Globus pallidus (tissue), 1 donor: ENCODE data around the gene NEUROD2.
"Not testable (repeated sequence)": the region's sequence is repeated elsewhere in the genome, so short reads cannot be mapped to it uniquely, and the experiment has no call there.

ENCODE experiments used
- DNase-seq: peaks from one replicate; pipeline ENCODE4 v3.0.0-alpha.2; 2015; ENCODE audit warnings: low spot score

Gene NEUROD2

GRCh38 chr17:39601758-39602532 is 5.8 kb downstream of the NEUROD2 start:
- no peak for DNase-seq

- no peak for DNase-seq
Observed at GRCh38 chr17:39600997-39601597, 6.6 kb downstream of the NEUROD2 start.

- DNase-seq, result no peak
Observed at GRCh38 chr17:39600288-39600996, 7.3 kb downstream of the NEUROD2 start.

GRCh38 chr17:39599665-39600231 is 8.0 kb downstream of the NEUROD2 start:
- no peak for DNase-seq

GRCh38 chr17:39599004-39599664 is 8.6 kb downstream of the NEUROD2 start:
- DNase-seq, result no peak

GRCh38 chr17:39598630-39599003 is 9.1 kb downstream of the NEUROD2 start:
- DNase-seq, result no peak

GRCh38 chr17:39598047-39598481 is 9.7 kb downstream of the NEUROD2 start:
- no peak for DNase-seq

GRCh38 chr17:39597372-39598046 is 10.2 kb downstream of the NEUROD2 start:
- DNase-seq, result no peak

- DNase-seq, result no peak
Observed at GRCh38 chr17:39596543-39597267, 11.0 kb downstream of the NEUROD2 start.

GRCh38 chr17:39595928-39596510 is 11.7 kb downstream of the NEUROD2 start:
- DNase-seq, result no peak

GRCh38 chr17:39595294-39595693 is 12.4 kb downstream of the NEUROD2 start:
- DNase-seq, result no peak

GRCh38 chr17:39593371-39593770 is 14.3 kb downstream of the NEUROD2 start:
- DNase-seq, result no peak

GRCh38 chr17:39591958-39592954 is 15.5 kb downstream of the NEUROD2 start:
- no peak for DNase-seq

GRCh38 chr17:39590180-39590579 is 17.5 kb downstream of the NEUROD2 start:
- DNase-seq, result not testable (repeated sequence)

- DNase-seq, result no peak
Observed at GRCh38 chr17:39582658-39583057, 25.1 kb downstream of the NEUROD2 start.

GRCh38 chr17:39581759-39582085 is 26.0 kb downstream of the NEUROD2 start:
- no peak for DNase-seq

- DNase-seq, result no peak
Observed at GRCh38 chr17:39581071-39581758, 26.5 kb downstream of the NEUROD2 start.

GRCh38 chr17:39580082-39580468 is 27.6 kb downstream of the NEUROD2 start:
- DNase-seq, result no peak
